Sigmoid colon (tissue), 4 donors: ENCODE measurements around the gene CEP44.

Source experiments
- EP300 ChIP-seq, 4 donors: sonication (generic); formaldehyde crosslinking; IDR thresholded peaks; one replicate each; pipeline ENCODE4 v1.6.1; 2017; ENCODE audit warnings: antibody characterized with exemption in 4 of 4
- POLR2A ChIP-seq, 2 donors: fragments of 450-650 bp; IDR thresholded peaks; one replicate each; pipeline ENCODE4 v1.6.1; 2016; ENCODE audit warnings: antibody characterized with exemption in 2 of 2, mild to moderate bottlenecking in 2 of 2, moderate library complexity in 2 of 2
- POLR2AphosphoS5 ChIP-seq, 4 donors: sonication (generic); formaldehyde crosslinking; IDR thresholded peaks; one replicate each; pipeline ENCODE4 v1.6.1; 2017; ENCODE audit warnings: antibody characterized with exemption in 4 of 4
- TF ChIP-seq, protein P1 (sequence below), 4 experiments: fragments of 450-650 bp in 3 of 4; fragments of 200-600 bp in 1 of 4; IDR thresholded peaks; one replicate each; pipeline ENCODE4 v1.5.1; 2016 to 2019; ENCODE audit warnings: antibody characterized with exemption in 4 of 4, mild to moderate bottlenecking in 3 of 4, moderate library complexity in 2 of 4

DNA sequence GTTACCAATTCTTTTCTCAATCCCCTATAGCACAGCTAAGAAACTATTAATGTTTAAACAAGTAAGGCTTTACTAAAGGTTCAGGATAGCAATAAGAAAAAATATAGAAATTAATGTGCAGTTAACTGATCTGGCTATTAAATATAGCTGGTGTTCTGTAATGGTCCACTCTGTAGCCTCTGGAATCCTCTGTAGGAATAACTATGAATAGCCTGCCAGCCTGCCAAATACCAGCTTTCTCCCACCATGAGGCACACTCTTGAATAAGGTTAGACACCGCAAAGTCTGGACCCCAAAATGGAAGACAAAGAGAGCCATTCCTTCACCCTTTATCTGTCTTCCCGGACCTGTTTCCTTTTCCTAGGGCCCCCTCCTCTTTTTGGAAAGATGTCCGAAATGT is 30.6 kb downstream of the CEP44 start:
- TF ChIP-seq, protein P1, sequence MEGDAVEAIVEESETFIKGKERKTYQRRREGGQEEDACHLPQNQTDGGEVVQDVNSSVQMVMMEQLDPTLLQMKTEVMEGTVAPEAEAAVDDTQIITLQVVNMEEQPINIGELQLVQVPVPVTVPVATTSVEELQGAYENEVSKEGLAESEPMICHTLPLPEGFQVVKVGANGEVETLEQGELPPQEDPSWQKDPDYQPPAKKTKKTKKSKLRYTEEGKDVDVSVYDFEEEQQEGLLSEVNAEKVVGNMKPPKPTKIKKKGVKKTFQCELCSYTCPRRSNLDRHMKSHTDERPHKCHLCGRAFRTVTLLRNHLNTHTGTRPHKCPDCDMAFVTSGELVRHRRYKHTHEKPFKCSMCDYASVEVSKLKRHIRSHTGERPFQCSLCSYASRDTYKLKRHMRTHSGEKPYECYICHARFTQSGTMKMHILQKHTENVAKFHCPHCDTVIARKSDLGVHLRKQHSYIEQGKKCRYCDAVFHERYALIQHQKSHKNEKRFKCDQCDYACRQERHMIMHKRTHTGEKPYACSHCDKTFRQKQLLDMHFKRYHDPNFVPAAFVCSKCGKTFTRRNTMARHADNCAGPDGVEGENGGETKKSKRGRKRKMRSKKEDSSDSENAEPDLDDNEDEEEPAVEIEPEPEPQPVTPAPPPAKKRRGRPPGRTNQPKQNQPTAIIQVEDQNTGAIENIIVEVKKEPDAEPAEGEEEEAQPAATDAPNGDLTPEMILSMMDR (IDR thresholded peaks at IDR 0.05), result no peak
- TF ChIP-seq POLR2A (IDR thresholded peaks at IDR 0.05) (no peak), POLR2AphosphoS5 (IDR thresholded peaks at IDR 0.05) (no peak), EP300 (IDR thresholded peaks at IDR 0.05) (no peak)
